Fibroblast of the aortic adventitia (primary cell): Measurements from ENCODE around the gene LRRC8D. TPM values are rescaled to one million over a fixed set of nuclear protein-coding genes. Genes with fewer than 3 reads are reported as not detected.
"Not testable (repeated sequence)": the region's sequence is repeated elsewhere in the genome, so short reads cannot be mapped to it uniquely, and the experiment has no call there.

ENCODE experiments used
- DNase-seq: peaks from one replicate; pipeline ENCODE4 v3.0.0-alpha.2; 2010; ENCODE audit warnings: low read depth
- H3K4me3 ChIP-seq: 2 replicates; pipeline ENCODE4 v1.5.1; 2011; ENCODE audit warnings: low read depth, mild to moderate bottlenecking, control low read depth, low read length, moderate library complexity
- total RNA-seq: library from RNA; depleted of rRNA; stranded (reverse); fragments of >200 nt; gene quantifications from 2 replicates; pipeline ENCODE4 v1.2.3, GENCODE V29; 2012; ENCODE audit warnings: low replicate concordance
- TF ChIP-seq, protein P1 (sequence below): IDR thresholded peaks from 2 replicates; pipeline ENCODE4 v1.5.1; 2011; ENCODE audit warnings: mild to moderate bottlenecking, low read length, control low read depth, inconsistent platforms; ENCODE audit not compliant: insufficient read depth

The LRRC8D gene
- 12.1 and 45.6 TPM in 2 replicates for total RNA-seq

- DNase-seq, result peak; percentile 55
- peak within 1 kb of the TSS; percentile 72 for H3K4me3 ChIP-seq
- TF ChIP-seq, protein P1, sequence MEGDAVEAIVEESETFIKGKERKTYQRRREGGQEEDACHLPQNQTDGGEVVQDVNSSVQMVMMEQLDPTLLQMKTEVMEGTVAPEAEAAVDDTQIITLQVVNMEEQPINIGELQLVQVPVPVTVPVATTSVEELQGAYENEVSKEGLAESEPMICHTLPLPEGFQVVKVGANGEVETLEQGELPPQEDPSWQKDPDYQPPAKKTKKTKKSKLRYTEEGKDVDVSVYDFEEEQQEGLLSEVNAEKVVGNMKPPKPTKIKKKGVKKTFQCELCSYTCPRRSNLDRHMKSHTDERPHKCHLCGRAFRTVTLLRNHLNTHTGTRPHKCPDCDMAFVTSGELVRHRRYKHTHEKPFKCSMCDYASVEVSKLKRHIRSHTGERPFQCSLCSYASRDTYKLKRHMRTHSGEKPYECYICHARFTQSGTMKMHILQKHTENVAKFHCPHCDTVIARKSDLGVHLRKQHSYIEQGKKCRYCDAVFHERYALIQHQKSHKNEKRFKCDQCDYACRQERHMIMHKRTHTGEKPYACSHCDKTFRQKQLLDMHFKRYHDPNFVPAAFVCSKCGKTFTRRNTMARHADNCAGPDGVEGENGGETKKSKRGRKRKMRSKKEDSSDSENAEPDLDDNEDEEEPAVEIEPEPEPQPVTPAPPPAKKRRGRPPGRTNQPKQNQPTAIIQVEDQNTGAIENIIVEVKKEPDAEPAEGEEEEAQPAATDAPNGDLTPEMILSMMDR, result no peak
Measured at GRCh38 chr1:89820422-89821321, at the start of gene LRRC8D. TSS of gene LRRC8D (plus strand) at chr1:89821032. CDS start at chr1:89933069, 112,037 bp downstream.

DNA sequence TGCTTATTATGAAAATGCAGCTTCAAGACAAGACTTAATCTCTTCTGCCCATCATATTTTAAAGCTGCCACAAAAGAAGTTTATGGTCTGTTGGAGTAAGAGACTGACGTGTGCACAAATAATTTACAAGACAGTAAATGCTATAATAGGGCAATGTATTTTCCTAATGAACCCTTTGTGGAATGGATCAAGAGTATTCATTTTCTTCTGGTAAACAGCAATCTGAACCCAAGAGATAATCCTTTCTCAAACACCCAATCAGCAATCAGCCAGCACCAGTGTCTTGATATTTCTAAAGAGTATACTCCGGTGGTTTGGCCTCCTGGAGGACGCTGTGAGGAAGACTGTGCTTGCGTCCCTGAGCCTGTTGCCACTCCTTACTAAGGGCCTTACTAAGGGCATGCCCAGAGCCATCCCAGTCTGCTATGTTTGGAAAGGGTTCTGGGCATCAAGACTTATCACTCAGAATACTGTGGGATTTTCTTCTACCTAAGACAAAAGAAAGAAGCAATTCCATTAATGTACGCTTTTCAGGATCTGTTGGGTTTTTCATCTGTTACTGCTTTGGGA is 48.8 kb upstream of the LRRC8D start:
- TF ChIP-seq, protein P1, result no peak
- no peak for DNase-seq
- no peak overlapping the region for H3K4me3 ChIP-seq

GRCh38 chr1:89776104-89776503 is 44.7 kb upstream of the LRRC8D start:
- DNase-seq, result not testable (repeated sequence)

GRCh38 chr1:89777271-89777670 is 43.6 kb upstream of the LRRC8D start:
- H3K4me3 ChIP-seq, DNase-seq: not testable (repeated sequence)

More at GRCh38 chr1:89776104-89776503, 44.7 kb upstream of the LRRC8D start:
- H3K4me3 ChIP-seq, result not testable (repeated sequence)

DNA sequence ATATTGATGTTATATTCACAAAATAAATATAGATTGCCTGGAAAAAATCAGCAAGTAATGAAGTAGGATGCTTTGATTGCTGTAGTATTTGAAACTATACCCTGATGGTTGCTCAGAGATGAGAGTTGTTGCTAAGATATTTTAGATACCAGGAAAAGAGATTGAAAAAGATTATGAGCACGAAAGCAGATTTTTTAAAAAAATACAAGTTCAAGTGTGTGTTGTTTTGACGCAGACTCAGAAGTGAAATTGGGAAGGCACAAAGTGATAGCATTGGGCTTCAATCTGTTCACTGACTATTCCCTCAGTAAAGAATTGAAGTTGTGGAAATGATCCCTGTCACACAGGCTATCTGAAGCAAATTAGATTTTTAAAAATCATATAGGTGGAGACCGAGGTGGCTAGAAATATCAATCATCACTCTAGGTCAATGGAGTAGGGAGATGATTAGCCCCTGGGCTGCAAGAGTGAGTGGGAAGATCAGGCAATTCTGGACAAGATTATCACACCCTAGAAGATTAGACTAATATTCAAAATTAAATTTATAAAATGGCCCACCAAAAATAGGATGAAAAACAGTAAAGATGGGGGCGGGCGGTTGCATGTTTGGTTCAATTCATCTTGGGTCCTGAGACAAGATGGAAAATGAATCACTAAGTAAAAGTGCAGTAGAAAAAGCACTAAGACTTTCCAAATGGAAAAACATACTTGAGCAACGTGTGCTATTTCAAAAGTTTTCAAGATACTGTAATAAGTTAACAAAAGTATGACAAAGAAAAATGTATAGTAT is 41.5 kb upstream of the LRRC8D start:
- TF ChIP-seq, protein P1, result no peak
- H3K4me3 ChIP-seq, result no peak overlapping the region
- no peak for DNase-seq

DNA sequence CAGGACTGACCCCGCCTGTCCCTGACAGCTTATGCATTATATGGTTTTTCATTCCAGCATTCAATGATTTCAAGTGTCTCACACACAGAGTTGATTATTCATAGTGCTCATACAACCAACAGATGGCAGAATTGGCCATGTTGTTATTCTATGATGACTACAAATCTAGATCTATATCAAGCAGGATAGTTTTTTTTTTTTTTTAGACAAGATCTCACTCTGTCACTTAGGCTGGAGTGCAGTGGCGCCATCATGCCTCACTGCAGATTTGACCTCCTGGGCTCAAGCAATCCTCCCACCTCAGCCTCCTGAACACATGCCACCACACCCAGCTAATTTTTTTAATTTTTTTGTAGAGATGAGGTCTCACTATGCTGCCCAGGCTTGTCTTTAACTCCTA is 40.1 kb upstream of the LRRC8D start:
- peak; percentile 59 for DNase-seq
- TF ChIP-seq, protein P1, result peak; percentile 34
- H3K4me3 ChIP-seq, result no peak overlapping the region

GRCh38 chr1:89781494-89782126 is 39.2 kb upstream of the LRRC8D start:
- no peak overlapping the region for H3K4me3 ChIP-seq
- DNase-seq, result no peak
- TF ChIP-seq, protein P1, result no peak
